ENCODE results near the gene SLC6A12. TPM values are rescaled to one million over a fixed set of nuclear protein-coding genes. Genes with fewer than 3 reads are reported as not detected.

Gene SLC6A12
- total and polyA plus RNA-seq, 7 donors = 0.07 to 0.90 (median 0.30) TPM

- ATAC-seq = peak in 1 of 4 donors; percentile 3
- 59 to 71% (median 64%) methylated on average over 17 of the region's 17 CpGs for WGBS, 3 donors
- peaks cover 6% of the 10 kb centered on the region for H3K4me1 ChIP-seq
- peaks cover 0 to 21% (median 0%) of the 10 kb centered on the region in 3 donors for H3K27me3 ChIP-seq (ENCODE audit: insufficient read depth in 3 of 3, low read length in 2 of 3)
- intact Hi-C loops (cut with DNase I) = no loop called here
- peak overlapping the region; percentile 41 for H3K27ac ChIP-seq
- no peak for DNase-seq
- TF ChIP-seq CTCF (IDR thresholded peaks at IDR 0.05) = no peak
- H3K4me3 ChIP-seq = peak overlapping the region; percentile 47
- no peaks in the 10 kb centered on the region for H3K36me3 ChIP-seq (ENCODE audit: insufficient read depth in 1 of 2, low read depth in 1 of 2)
- no peaks in the 10 kb centered on the region for H3K9me3 ChIP-seq
Measured at GRCh38 chr12:181921-182320, 32.0 kb downstream of the SLC6A12 start.

GRCh38 chr12:180445-180844 is 33.5 kb downstream of the SLC6A12 start:
- no peak for DNase-seq
- Histone ChIP-seq H3K4me3 (peak overlapping the region; percentile 47), H3K9me3 (no peaks in the 10 kb centered on the region), H3K27ac (peak overlapping the region; percentile 42), H3K27me3 (ENCODE audit: insufficient read depth in 3 of 3, low read length in 2 of 3) (peaks cover 0 to 26% (median 0%) of the 10 kb centered on the region in 3 donors), H3K4me1 (peaks cover 6% of the 10 kb centered on the region), H3K36me3 (ENCODE audit: insufficient read depth in 1 of 2, low read depth in 1 of 2) (no peaks in the 10 kb centered on the region)
- peak in 2 of 4 donors; percentile 32 to 46 for ATAC-seq
- intact Hi-C loops (cut with DNase I) = no loop called here
- TF ChIP-seq CTCF (IDR thresholded peaks at IDR 0.05) = no peak
- WGBS, 3 donors = 52 to 62% (median 53%) methylated on average over 8 of the region's 8 CpGs

- H3K36me3 ChIP-seq (ENCODE audit: insufficient read depth in 1 of 2, low read depth in 1 of 2) = no peaks in the 10 kb centered on the region
- intact Hi-C loops (cut with DNase I) = no loop called here
- no peak for TF ChIP-seq CTCF (IDR thresholded peaks at IDR 0.05)
- ATAC-seq (no peak), DNase-seq (no peak)
- no peaks in the 10 kb centered on the region for H3K9me3 ChIP-seq
- WGBS, 3 donors = 69 to 82% (median 71%) methylated on average over 5 of the region's 5 CpGs
- peaks cover 0 to 26% (median 0%) of the 10 kb centered on the region in 3 donors for H3K27me3 ChIP-seq (ENCODE audit: insufficient read depth in 3 of 3, low read length in 2 of 3)
- H3K27ac ChIP-seq = peak overlapping the region; percentile 42
- H3K4me1 ChIP-seq = peaks cover 9% of the 10 kb centered on the region
- no peak overlapping the region for H3K4me3 ChIP-seq
Measured at GRCh38 chr12:179885-180284, 34.1 kb downstream of the SLC6A12 start.

GRCh38 chr12:179131-179884 is 34.6 kb downstream of the SLC6A12 start:
- Histone ChIP-seq H3K27ac (peak overlapping the region; percentile 16), H3K4me1 (peaks cover 9% of the 10 kb centered on the region), H3K9me3 (no peaks in the 10 kb centered on the region), H3K4me3 (no peak overlapping the region), H3K27me3 (ENCODE audit: insufficient read depth in 3 of 3, low read length in 2 of 3) (peaks cover 0 to 26% (median 0%) of the 10 kb centered on the region in 3 donors), H3K36me3 (ENCODE audit: insufficient read depth in 1 of 2, low read depth in 1 of 2) (no peaks in the 10 kb centered on the region)
- peak in 1 of 4 donors; percentile 38 for ATAC-seq
- no peak for DNase-seq
- 53 to 57% (median 53%) methylated on average over 11 of the region's 11 CpGs for WGBS, 3 donors
- intact Hi-C loops (cut with DNase I) = no loop called here
- no peak for TF ChIP-seq CTCF (IDR thresholded peaks at IDR 0.05)

GRCh38 chr12:178829-179109 is 35.2 kb downstream of the SLC6A12 start:
- Histone ChIP-seq H3K27ac (peak overlapping the region; percentile 16), H3K27me3 (ENCODE audit: insufficient read depth in 3 of 3, low read length in 2 of 3) (peaks cover 0 to 26% (median 2%) of the 10 kb centered on the region in 3 donors), H3K4me3 (no peak overlapping the region), H3K4me1 (peaks cover 9% of the 10 kb centered on the region), H3K36me3 (ENCODE audit: insufficient read depth in 1 of 2, low read depth in 1 of 2) (no peaks in the 10 kb centered on the region), H3K9me3 (no peaks in the 10 kb centered on the region)
- no peak for ATAC-seq
- TF ChIP-seq CTCF (IDR thresholded peaks at IDR 0.05) = no peak
- intact Hi-C loops (cut with DNase I) = no loop called here
- no peak for DNase-seq
- WGBS, 3 donors = 57 to 59% (median 58%) methylated on average over 3 of the region's 3 CpGs
